ENCODE measurements around the gene NAA11. TPM values are rescaled to one million over a fixed set of nuclear protein-coding genes. Genes with fewer than 3 reads are reported as not detected.

Gene NAA11
- total RNA-seq, 1 donor from 2014 or later: not detected

- no peak for DNase-seq (ENCODE audit: low spot score, unreplicated experiment)
- Mint-ChIP-seq H3K27ac (no peak overlapping the region), H3K4me3 (ENCODE audit: low read depth) (no peak overlapping the region), H3K27me3 (no peaks in the 10 kb centered on the region), H3K36me3 (ENCODE audit: insufficient read depth) (no peaks in the 10 kb centered on the region), H3K9me3 (ENCODE audit: low read depth) (no peaks in the 10 kb centered on the region), H3K4me1 (ENCODE audit: low read depth) (no peaks in the 10 kb centered on the region)
- TF ChIP-seq, protein P1, sequence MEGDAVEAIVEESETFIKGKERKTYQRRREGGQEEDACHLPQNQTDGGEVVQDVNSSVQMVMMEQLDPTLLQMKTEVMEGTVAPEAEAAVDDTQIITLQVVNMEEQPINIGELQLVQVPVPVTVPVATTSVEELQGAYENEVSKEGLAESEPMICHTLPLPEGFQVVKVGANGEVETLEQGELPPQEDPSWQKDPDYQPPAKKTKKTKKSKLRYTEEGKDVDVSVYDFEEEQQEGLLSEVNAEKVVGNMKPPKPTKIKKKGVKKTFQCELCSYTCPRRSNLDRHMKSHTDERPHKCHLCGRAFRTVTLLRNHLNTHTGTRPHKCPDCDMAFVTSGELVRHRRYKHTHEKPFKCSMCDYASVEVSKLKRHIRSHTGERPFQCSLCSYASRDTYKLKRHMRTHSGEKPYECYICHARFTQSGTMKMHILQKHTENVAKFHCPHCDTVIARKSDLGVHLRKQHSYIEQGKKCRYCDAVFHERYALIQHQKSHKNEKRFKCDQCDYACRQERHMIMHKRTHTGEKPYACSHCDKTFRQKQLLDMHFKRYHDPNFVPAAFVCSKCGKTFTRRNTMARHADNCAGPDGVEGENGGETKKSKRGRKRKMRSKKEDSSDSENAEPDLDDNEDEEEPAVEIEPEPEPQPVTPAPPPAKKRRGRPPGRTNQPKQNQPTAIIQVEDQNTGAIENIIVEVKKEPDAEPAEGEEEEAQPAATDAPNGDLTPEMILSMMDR (IDR thresholded peaks at IDR 0.05; ENCODE audit: unreplicated experiment): no peak
Observed at GRCh38 chr4:79306795-79307194, 19.1 kb downstream of the NAA11 start.

DNA sequence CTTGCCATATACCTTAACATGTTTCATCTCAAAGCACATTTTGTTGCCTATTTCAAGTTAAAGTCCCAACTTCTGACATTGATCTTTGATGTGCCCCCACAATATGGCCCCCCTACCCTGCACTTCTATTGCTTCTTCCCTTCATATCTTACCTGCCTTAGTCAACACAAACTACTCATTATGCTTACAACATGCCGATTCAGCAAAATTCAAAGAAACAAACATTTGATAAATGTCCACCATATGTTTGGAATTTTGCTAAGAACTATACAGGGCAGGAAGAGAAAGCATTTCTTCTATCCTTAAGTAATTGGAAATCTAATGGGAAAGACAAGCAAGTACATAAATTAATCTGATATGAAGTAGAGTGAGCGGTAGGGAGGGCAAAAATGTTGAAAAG lies 25.6 kb downstream of the NAA11 start:
- TF ChIP-seq, protein P1 (IDR thresholded peaks at IDR 0.05; ENCODE audit: unreplicated experiment): no peak
- no peak for DNase-seq (ENCODE audit: low spot score, unreplicated experiment)
- no peaks in the 10 kb centered on the region for H3K9me3 Mint-ChIP-seq (ENCODE audit: low read depth)
- H3K27ac Mint-ChIP-seq: no peak overlapping the region
- H3K4me3 Mint-ChIP-seq (ENCODE audit: low read depth): no peak overlapping the region
- H3K36me3 Mint-ChIP-seq (ENCODE audit: insufficient read depth): no peaks in the 10 kb centered on the region
- peaks cover 2% of the 10 kb centered on the region for H3K27me3 Mint-ChIP-seq
- peaks cover 2% of the 10 kb centered on the region for H3K4me1 Mint-ChIP-seq (ENCODE audit: low read depth)

GRCh38 chr4:79298484-79298883 lies 27.4 kb downstream of the NAA11 start:
- peaks cover 2% of the 10 kb centered on the region for H3K27me3 Mint-ChIP-seq
- no peak for DNase-seq (ENCODE audit: low spot score, unreplicated experiment)
- H3K4me3 Mint-ChIP-seq (ENCODE audit: low read depth): no peak overlapping the region
- H3K27ac Mint-ChIP-seq: no peak overlapping the region
- H3K4me1 Mint-ChIP-seq (ENCODE audit: low read depth): peaks cover 3% of the 10 kb centered on the region
- H3K9me3 Mint-ChIP-seq (ENCODE audit: low read depth): no peaks in the 10 kb centered on the region
- TF ChIP-seq, protein P1 (IDR thresholded peaks at IDR 0.05; ENCODE audit: unreplicated experiment): no peak
- no peaks in the 10 kb centered on the region for H3K36me3 Mint-ChIP-seq (ENCODE audit: insufficient read depth)

GRCh38 chr4:79298027-79298426 lies 27.8 kb downstream of the NAA11 start:
- H3K9me3 Mint-ChIP-seq (ENCODE audit: low read depth): no peaks in the 10 kb centered on the region
- H3K36me3 Mint-ChIP-seq (ENCODE audit: insufficient read depth): no peaks in the 10 kb centered on the region
- H3K27ac Mint-ChIP-seq: no peak overlapping the region
- H3K27me3 Mint-ChIP-seq: peaks cover 2% of the 10 kb centered on the region
- DNase-seq (ENCODE audit: low spot score, unreplicated experiment): no peak
- no peak overlapping the region for H3K4me3 Mint-ChIP-seq (ENCODE audit: low read depth)
- peaks cover 3% of the 10 kb centered on the region for H3K4me1 Mint-ChIP-seq (ENCODE audit: low read depth)
- TF ChIP-seq, protein P1 (IDR thresholded peaks at IDR 0.05; ENCODE audit: unreplicated experiment): no peak

DNA sequence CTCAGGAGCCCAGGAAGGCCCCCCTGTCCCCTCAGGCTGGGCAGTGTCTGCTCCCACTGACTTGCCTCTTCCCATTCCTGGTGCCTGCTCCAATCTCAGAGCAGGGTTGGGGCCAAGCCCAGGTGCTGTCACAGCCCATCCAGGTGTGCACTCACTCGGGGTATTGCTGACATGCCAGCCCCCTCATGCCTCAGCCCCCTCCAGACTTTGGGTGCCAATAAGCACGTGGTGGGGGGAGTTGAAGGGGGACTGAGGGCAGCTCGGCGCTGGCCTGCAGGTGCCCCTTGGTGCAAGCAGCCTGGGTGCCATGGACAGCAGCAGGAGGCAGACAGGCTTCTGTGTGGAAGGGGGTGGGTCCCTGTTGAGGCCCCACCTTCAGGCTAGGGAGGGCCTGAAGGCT lies 28.4 kb downstream of the NAA11 start:
- peaks cover 3% of the 10 kb centered on the region for H3K4me1 Mint-ChIP-seq (ENCODE audit: low read depth)
- H3K36me3 Mint-ChIP-seq (ENCODE audit: insufficient read depth): no peaks in the 10 kb centered on the region
- TF ChIP-seq, protein P1 (IDR thresholded peaks at IDR 0.05; ENCODE audit: unreplicated experiment): no peak
- no peak overlapping the region for H3K27ac Mint-ChIP-seq
- H3K4me3 Mint-ChIP-seq (ENCODE audit: low read depth): no peak overlapping the region
- H3K9me3 Mint-ChIP-seq (ENCODE audit: low read depth): no peaks in the 10 kb centered on the region
- no peak for DNase-seq (ENCODE audit: low spot score, unreplicated experiment)
- H3K27me3 Mint-ChIP-seq: peaks cover 2% of the 10 kb centered on the region

Data from progenitor cell of endocrine pancreas (in vitro differentiated cells).